CD4-positive, alpha-beta T cell treated with Interleukin-2 at 100 ng/mL for 4 hours (primary cell): ENCODE results near the gene ADPRM.

Experiments
- DNase-seq: peaks from one replicate; pipeline ENCODE4 v3.0.0-alpha.2; 2020; ENCODE audit warnings: low spot score

ADPRM gene

GRCh38 chr17:10741416-10742135 lies 44.2 kb downstream of the ADPRM start:
- no peak for DNase-seq

- DNase-seq: no peak
Observed at GRCh38 chr17:10742431-10742830, 45.0 kb downstream of the ADPRM start.

- no peak for DNase-seq
Observed at GRCh38 chr17:10743316-10744009, 46.1 kb downstream of the ADPRM start.

- peak; percentile 26 for DNase-seq
Observed at GRCh38 chr17:10744501-10745000, 47.2 kb downstream of the ADPRM start.

GRCh38 chr17:10745231-10745630 lies 47.8 kb downstream of the ADPRM start:
- DNase-seq: no peak

GRCh38 chr17:10748531-10749181 lies 51.3 kb downstream of the ADPRM start:
- no peak for DNase-seq

GRCh38 chr17:10750210-10750609 lies 52.8 kb downstream of the ADPRM start:
- DNase-seq: no peak

GRCh38 chr17:10751563-10751962 lies 54.2 kb downstream of the ADPRM start:
- no peak for DNase-seq

GRCh38 chr17:10752696-10753095 lies 55.3 kb downstream of the ADPRM start:
- no peak for DNase-seq

- peak; percentile 5 for DNase-seq
Observed at GRCh38 chr17:10754109-10754508, 56.7 kb downstream of the ADPRM start.

GRCh38 chr17:10754861-10755591 lies 57.6 kb downstream of the ADPRM start:
- no peak for DNase-seq

GRCh38 chr17:10755592-10756127 lies 58.3 kb downstream of the ADPRM start:
- no peak for DNase-seq

GRCh38 chr17:10756185-10756584 lies 58.8 kb downstream of the ADPRM start:
- DNase-seq: no peak

- DNase-seq: no peak
Observed at GRCh38 chr17:10756619-10757018, 59.2 kb downstream of the ADPRM start.

- DNase-seq: no peak
Observed at GRCh38 chr17:10757067-10757466, 59.7 kb downstream of the ADPRM start.

- DNase-seq: no peak
Observed at GRCh38 chr17:10757647-10758046, 60.3 kb downstream of the ADPRM start.

- DNase-seq: no peak
Observed at GRCh38 chr17:10758062-10758461, 60.7 kb downstream of the ADPRM start.
